ENCODE data around the gene FXR1. TPM values are rescaled to one million over a fixed set of nuclear protein-coding genes. Genes with fewer than 3 reads are reported as not detected.

The FXR1 gene
- total and polyA plus RNA-seq, 2 of the 13 experiments (the other 11 are each of a cell fraction or from before 2014, with no cell fraction given): 104 to 132 TPM

DNA sequence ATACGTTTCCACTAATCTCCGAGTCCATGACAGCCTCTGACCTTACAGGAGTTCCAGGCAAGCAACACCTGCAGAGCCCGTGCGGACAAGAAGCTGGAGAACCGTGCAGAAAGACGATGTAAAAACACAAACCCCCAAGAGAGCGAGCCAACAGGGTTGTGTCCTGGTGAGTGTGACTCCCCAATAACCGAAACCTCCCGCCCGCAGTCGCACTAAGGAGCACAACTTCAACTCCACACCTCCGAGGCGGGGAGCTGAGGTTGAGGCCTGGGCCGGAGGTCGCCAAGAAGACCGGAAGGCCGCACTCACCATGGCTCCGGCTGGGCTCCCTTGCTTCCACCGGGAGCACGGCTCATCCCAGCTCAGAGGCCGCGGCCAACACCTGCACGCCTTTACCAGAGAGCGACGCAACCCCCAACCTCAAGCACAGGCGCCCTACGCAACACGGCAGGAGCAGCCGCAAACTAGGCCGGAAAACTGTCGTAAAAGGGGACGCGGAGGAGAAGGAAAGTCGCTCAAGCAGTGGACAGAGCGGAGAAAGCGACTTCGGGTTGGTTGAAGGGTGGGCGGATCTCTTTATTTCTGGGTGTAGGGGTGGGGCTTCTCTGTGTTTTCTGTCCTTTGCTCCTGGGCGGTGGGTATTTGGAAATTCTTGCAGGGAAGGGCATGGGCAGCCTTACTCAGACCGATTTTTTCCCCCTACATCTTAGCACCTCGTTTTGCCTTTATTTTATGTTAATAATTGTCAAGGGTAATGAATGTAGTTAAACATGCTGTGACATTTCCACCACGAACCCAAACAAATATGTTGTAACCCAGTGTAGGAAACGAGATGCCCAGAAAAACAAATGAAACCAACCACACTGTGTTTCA, 77.1 kb downstream of the FXR1 start, which contains the start of gene DNAJC19 (continued):
- TF ChIP-seq, protein P1, sequence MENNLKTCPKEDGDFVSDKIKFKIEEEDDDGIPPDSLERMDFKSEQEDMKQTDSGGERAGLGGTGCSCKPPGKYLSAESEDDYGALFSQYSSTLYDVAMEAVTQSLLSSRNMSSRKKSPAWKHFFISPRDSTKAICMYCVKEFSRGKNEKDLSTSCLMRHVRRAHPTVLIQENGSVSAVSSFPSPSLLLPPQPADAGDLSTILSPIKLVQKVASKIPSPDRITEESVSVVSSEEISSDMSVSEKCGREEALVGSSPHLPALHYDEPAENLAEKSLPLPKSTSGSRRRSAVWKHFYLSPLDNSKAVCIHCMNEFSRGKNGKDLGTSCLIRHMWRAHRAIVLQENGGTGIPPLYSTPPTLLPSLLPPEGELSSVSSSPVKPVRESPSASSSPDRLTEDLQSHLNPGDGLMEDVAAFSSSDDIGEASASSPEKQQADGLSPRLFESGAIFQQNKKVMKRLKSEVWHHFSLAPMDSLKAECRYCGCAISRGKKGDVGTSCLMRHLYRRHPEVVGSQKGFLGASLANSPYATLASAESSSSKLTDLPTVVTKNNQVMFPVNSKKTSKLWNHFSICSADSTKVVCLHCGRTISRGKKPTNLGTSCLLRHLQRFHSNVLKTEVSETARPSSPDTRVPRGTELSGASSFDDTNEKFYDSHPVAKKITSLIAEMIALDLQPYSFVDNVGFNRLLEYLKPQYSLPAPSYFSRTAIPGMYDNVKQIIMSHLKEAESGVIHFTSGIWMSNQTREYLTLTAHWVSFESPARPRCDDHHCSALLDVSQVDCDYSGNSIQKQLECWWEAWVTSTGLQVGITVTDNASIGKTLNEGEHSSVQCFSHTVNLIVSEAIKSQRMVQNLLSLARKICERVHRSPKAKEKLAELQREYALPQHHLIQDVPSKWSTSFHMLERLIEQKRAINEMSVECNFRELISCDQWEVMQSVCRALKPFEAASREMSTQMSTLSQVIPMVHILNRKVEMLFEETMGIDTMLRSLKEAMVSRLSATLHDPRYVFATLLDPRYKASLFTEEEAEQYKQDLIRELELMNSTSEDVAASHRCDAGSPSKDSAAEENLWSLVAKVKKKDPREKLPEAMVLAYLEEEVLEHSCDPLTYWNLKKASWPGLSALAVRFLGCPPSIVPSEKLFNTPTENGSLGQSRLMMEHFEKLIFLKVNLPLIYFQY (CRISPR knock-in tag; IDR thresholded peaks at IDR 0.05; ENCODE audit: borderline replicate concordance): no peak
- TF ChIP-seq FOSL2 (CRISPR knock-in tag; IDR thresholded peaks at IDR 0.05) (peak; percentile 54), ZNF670 (CRISPR knock-in tag; IDR thresholded peaks at IDR 0.05; ENCODE audit: borderline replicate concordance) (no peak), TRIM22 (IDR thresholded peaks at IDR 0.05) (no peak), TFDP2 (CRISPR knock-in tag; IDR thresholded peaks at IDR 0.05) (peak; percentile 81), ZSCAN25 (CRISPR knock-in tag; IDR thresholded peaks at IDR 0.05) (no peak; the same call in 1 of the 2 replicates), PHF20 (CRISPR knock-in tag; IDR thresholded peaks at IDR 0.05) (peak; percentile 95), SRSF4 (IDR thresholded peaks at IDR 0.05; ENCODE audit: low read depth, low read length, poor library complexity, severe bottlenecking) (no peak), TBL1XR1 (IDR thresholded peaks at IDR 0.05; ENCODE audit: borderline replicate concordance, low read length, partially characterized antibody) (peak; percentile 25), ZNF234 (CRISPR knock-in tag; conservative IDR thresholded peaks at IDR 0.05) (no peak), NR2F6 (IDR thresholded peaks at IDR 0.05) (peak; percentile 28; the same call in 1 of the 2 replicates), NR2F6 (CRISPR knock-in tag; IDR thresholded peaks at IDR 0.05) (peak; percentile 27; the same call in 1 of the 2 replicates), PTBP1 (IDR thresholded peaks at IDR 0.05; ENCODE audit: low read depth, low read length, poor library complexity, severe bottlenecking) (no peak), ZNF563 (CRISPR knock-in tag; IDR thresholded peaks at IDR 0.05) (peak; percentile 86; the same call in 1 of the 2 replicates), ZNF580 (CRISPR knock-in tag; IDR thresholded peaks at IDR 0.05; ENCODE audit: borderline replicate concordance, low read depth) (peak; percentile 45; the same call in 1 of the 2 replicates), ZNF629 (CRISPR knock-in tag; conservative IDR thresholded peaks at IDR 0.05) (no peak), POLR2G (IDR thresholded peaks at IDR 0.05; ENCODE audit: low read depth, low read length) (peak; percentile 95), ZNF558 (CRISPR knock-in tag; IDR thresholded peaks at IDR 0.05; ENCODE audit: borderline replicate concordance) (peak; percentile 85; the same call in 1 of the 2 replicates), HHEX (CRISPR knock-in tag; IDR thresholded peaks at IDR 0.05) (no peak), ZNF224 (CRISPR knock-in tag; IDR thresholded peaks at IDR 0.05) (0 out of 2 replicates have a peak, but pooled peaks have one; percentile 19), ZBTB38 (CRISPR knock-in tag; IDR thresholded peaks at IDR 0.05) (peak; percentile 58; the same call in 1 of the 2 replicates)
- TF ChIP-seq, protein P2, sequence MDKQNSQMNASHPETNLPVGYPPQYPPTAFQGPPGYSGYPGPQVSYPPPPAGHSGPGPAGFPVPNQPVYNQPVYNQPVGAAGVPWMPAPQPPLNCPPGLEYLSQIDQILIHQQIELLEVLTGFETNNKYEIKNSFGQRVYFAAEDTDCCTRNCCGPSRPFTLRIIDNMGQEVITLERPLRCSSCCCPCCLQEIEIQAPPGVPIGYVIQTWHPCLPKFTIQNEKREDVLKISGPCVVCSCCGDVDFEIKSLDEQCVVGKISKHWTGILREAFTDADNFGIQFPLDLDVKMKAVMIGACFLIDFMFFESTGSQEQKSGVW (CRISPR knock-in tag; IDR thresholded peaks at IDR 0.05; ENCODE audit: borderline replicate concordance): no peak
